ENCODE results near the gene FCRL5.

The FCRL5 gene

GRCh38 chr1:157505481-157506272 is 46.6 kb downstream of the FCRL5 start:
- peak; percentile 82 for TF ChIP-seq CTCF (IDR thresholded peaks at IDR 0.05; ENCODE audit: insufficient read depth, low read length, missing control alignments)
- ChIA-PET CTCF (interaction anchor here (0.6 to 4.1 kb wide), 19 partner anchors 9 to 350 kb away, joined by 3 to 27 read pairs (median 3); no protein-coding TSS in a partner anchor), POLR2A (no interaction called here)
- DNase-seq (ENCODE audit: low read depth, low spot score): peak; percentile 10
- H3K4me3 ChIP-seq (ENCODE audit: low read depth, low read length): no peak overlapping the region

- H3K4me3 ChIP-seq (ENCODE audit: low read depth, low read length): no peak overlapping the region
- TF ChIP-seq CTCF (IDR thresholded peaks at IDR 0.05; ENCODE audit: insufficient read depth, low read length, missing control alignments): no peak
- ChIA-PET CTCF (interaction anchor here (0.9 to 4.1 kb wide), 5 partner anchors 9 to 309 kb away, joined by 4 to 27 read pairs (median 4); no protein-coding TSS in a partner anchor), POLR2A (no interaction called here)
- no peak for DNase-seq (ENCODE audit: low read depth, low spot score)
Observed at GRCh38 chr1:157504646-157505045, 47.7 kb downstream of the FCRL5 start.

DNA sequence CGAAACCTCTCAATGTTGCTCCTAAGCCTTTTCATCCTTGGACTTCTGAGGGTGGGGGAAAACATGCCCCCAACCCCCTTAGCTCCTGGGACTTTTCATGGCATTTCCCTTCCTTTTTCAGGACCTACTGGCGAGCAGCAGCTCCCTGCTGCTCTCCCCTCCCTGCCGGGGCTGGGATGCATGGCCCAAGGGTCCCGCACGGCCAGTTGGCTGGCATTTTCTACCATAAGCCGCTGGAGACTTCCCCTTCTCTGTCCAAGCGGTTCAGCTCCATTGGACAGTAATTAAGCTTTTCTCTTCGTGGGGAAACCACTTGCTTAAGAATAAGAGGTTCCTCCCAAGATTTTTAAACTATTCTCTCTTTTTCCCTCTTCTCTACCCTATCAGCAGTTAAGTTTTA is 52.8 kb downstream of the FCRL5 start:
- POLR2A ChIA-PET: no interaction called here
- H3K4me3 ChIP-seq (ENCODE audit: low read depth, low read length): no peak overlapping the region
- DNase-seq (ENCODE audit: low read depth, low spot score): no peak
- TF ChIP-seq CTCF (IDR thresholded peaks at IDR 0.05; ENCODE audit: insufficient read depth, low read length, missing control alignments): no peak
- CTCF ChIA-PET: interaction anchor here (1.5 to 3.7 kb wide), 2 partner anchors 129 to 136 kb away, joined by 5 to 14 read pairs; no protein-coding TSS in a partner anchor

DNA sequence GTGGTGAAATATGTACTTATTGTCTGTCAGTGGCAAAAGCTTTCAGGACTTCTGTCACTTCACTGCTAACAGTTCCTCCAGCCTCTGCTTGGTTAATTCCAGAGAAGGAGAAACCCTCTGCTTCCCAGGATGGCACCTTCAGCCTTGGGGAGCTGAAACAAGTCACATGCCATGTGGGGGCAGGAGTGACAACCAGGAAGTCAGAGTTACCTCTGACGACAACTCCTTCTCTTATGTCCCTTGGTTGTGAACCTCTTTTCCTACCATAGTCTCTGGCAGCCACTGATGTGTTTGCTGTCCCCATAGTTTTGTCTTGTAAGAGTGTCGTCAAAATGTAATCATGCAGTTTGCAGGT is 53.6 kb downstream of the FCRL5 start:
- H3K4me3 ChIP-seq (ENCODE audit: low read depth, low read length): no peak overlapping the region
- TF ChIP-seq CTCF (IDR thresholded peaks at IDR 0.05; ENCODE audit: insufficient read depth, low read length, missing control alignments): no peak
- ChIA-PET POLR2A (no interaction called here), CTCF (interaction anchor here (1.5 to 3.7 kb wide), 2 partner anchors 128 to 135 kb away, joined by 5 to 14 read pairs; no protein-coding TSS in a partner anchor)
- no peak for DNase-seq (ENCODE audit: low read depth, low spot score)

DNA sequence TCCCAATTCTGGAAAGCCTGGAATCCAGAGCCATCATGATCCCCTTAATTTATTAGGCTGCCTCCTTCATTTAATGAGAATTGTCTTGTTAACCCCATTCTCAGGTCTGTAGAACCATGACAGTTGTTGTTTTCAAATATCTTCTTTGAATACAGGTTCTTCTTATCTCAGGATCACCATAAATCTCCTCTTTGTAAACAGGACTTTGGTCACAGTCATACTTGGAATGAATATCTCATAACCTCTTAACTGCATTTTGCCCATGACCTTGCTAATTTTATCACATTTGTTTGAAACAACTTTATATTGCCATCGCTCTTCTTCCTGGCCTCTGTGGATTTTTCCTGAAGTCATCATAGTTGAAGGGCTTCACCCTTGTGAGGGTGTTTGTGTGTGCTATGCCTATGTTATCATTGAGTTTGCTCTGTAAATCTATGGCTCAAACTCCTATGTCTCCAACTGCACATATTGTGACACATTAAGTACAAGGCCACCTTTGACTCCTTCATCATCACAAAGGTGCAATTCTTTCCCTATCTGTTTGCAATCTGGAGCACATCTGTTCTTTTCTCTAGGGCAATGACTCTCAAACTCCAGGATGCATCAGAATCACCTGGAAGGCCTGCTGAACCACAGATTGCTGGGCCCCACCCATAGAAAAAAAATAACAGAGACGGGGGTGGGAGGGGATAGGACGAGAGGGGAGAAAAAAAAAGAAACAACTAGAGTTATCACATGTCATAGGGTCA is 54.2 kb downstream of the FCRL5 start:
- TF ChIP-seq CTCF (IDR thresholded peaks at IDR 0.05; ENCODE audit: insufficient read depth, low read length, missing control alignments): no peak
- H3K4me3 ChIP-seq (ENCODE audit: low read depth, low read length): no peak overlapping the region

GRCh38 chr1:157497284-157497683 is 55.0 kb downstream of the FCRL5 start:
- DNase-seq (ENCODE audit: low read depth, low spot score): no peak
- ChIA-PET POLR2A (no interaction called here), CTCF (interaction anchor here (2.4 to 4.6 kb wide), 7 partner anchors 9 to 301 kb away, joined by 5 to 46 read pairs (median 19); no protein-coding TSS in a partner anchor)

More for the DNA sequence above, 54.2 kb downstream of the FCRL5 start:
- ChIA-PET POLR2A (no interaction called here), CTCF (interaction anchor here (1.5 to 4.6 kb wide), 5 partner anchors 13 to 302 kb away, joined by 5 to 46 read pairs (median 14); no protein-coding TSS in a partner anchor)
- no peak for DNase-seq (ENCODE audit: low read depth, low spot score)

More at GRCh38 chr1:157497284-157497683, 55.0 kb downstream of the FCRL5 start:
- no peak overlapping the region for H3K4me3 ChIP-seq (ENCODE audit: low read depth, low read length)
- no peak for TF ChIP-seq CTCF (IDR thresholded peaks at IDR 0.05; ENCODE audit: insufficient read depth, low read length, missing control alignments)
